Tibial artery (tissue), 4 donors: Measurements from ENCODE around the gene LTBP2.

Experiments
- DNase-seq, 2 donors: peaks; one replicate each; pipeline ENCODE4 v3.0.0-alpha.2; 2019
- H3K27ac ChIP-seq, 2 donors: fragments of 200-600 bp; sonication (generic) in 1 of 2; 1 replicate in 1 of 2; 2 replicates in 1 of 2; pipeline ENCODE4 v1.5.1; 2018 to 2019; ENCODE audit warnings: mild to moderate bottlenecking in 1 of 2
- H3K27me3 ChIP-seq, 2 donors: fragments of 200-600 bp; sonication (generic) in 1 of 2; one replicate each; pipeline versions ENCODE4 v1.5.1 to v1.6.0; 2016 to 2019
- H3K36me3 ChIP-seq, 3 donors: fragments of 200-600 bp; sonication (generic) in 2 of 3; one replicate each; pipeline ENCODE4 v1.5.1; 2016 to 2019; ENCODE audit warnings: mild to moderate bottlenecking in 2 of 3
- H3K4me1 ChIP-seq, 4 donors: fragments of 200-600 bp; sonication (generic) in 2 of 4; 1 replicate in 3 of 4; 2 replicates in 1 of 4; pipeline ENCODE4 v1.5.1; 2016 to 2019
- H3K4me3 ChIP-seq, 2 donors: fragments of 200-600 bp; sonication (generic) in 1 of 2; 1 replicate in 1 of 2; 2 replicates in 1 of 2; pipeline ENCODE4 v1.5.1; 2018 to 2019; ENCODE audit warnings: mild to moderate bottlenecking in 2 of 2
- H3K9me3 ChIP-seq, 3 donors: fragments of 200-600 bp; sonication (generic) in 1 of 3; one replicate each; pipeline ENCODE4 v1.5.1; 2016 to 2019
- intact Hi-C: fragments of 100-400 bp; cut with DNase I; formaldehyde crosslinking; loops from one replicate; pipeline ENCODE4 v1.15.0; 2023; ENCODE audit warnings: low total_unique reads
- TF ChIP-seq, protein P1 (sequence below), 2 experiments: fragments of 200-600 bp in 1 of 2; fragments of 450-650 bp in 1 of 2; IDR thresholded peaks; one replicate each; pipeline ENCODE4 v1.5.1; 2017 to 2019; ENCODE audit warnings: antibody characterized with exemption in 2 of 2, mild to moderate bottlenecking in 1 of 2, moderate library complexity in 1 of 2

Gene LTBP2

DNA sequence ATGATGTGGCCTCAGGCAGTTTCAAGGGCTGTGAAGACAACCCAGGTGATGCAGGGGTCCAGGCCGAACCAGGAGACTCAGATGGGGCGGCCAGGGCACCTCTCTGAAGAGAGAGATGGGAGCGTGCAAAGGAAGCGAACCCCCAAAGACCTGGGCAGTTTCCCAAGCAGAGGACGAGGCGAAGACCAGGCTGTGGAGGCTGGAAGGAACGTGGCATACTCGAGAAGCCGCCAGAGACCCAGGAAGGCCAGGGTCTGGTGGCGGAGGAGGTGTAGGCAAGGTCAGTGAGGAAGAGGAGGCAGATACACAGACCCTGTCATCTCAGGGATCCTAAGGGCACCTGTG, 24.7 kb downstream of the LTBP2 start:
- TF ChIP-seq, protein P1, sequence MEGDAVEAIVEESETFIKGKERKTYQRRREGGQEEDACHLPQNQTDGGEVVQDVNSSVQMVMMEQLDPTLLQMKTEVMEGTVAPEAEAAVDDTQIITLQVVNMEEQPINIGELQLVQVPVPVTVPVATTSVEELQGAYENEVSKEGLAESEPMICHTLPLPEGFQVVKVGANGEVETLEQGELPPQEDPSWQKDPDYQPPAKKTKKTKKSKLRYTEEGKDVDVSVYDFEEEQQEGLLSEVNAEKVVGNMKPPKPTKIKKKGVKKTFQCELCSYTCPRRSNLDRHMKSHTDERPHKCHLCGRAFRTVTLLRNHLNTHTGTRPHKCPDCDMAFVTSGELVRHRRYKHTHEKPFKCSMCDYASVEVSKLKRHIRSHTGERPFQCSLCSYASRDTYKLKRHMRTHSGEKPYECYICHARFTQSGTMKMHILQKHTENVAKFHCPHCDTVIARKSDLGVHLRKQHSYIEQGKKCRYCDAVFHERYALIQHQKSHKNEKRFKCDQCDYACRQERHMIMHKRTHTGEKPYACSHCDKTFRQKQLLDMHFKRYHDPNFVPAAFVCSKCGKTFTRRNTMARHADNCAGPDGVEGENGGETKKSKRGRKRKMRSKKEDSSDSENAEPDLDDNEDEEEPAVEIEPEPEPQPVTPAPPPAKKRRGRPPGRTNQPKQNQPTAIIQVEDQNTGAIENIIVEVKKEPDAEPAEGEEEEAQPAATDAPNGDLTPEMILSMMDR (IDR thresholded peaks at IDR 0.05) = no peak
- H3K36me3 ChIP-seq = peaks cover 0 to 25% (median 0%) of the 10 kb centered on the region in 3 donors
- no peaks in the 10 kb centered on the region for H3K9me3 ChIP-seq
- H3K27ac ChIP-seq = peak overlapping the region; percentile 51 to 61
- H3K4me3 ChIP-seq = no peak overlapping the region
- intact Hi-C loops = no loop called here
- H3K4me1 ChIP-seq = peaks cover 0 to 94% (median 41%) of the 10 kb centered on the region in 4 donors
- no peaks in the 10 kb centered on the region for H3K27me3 ChIP-seq
- no peak for DNase-seq

DNA sequence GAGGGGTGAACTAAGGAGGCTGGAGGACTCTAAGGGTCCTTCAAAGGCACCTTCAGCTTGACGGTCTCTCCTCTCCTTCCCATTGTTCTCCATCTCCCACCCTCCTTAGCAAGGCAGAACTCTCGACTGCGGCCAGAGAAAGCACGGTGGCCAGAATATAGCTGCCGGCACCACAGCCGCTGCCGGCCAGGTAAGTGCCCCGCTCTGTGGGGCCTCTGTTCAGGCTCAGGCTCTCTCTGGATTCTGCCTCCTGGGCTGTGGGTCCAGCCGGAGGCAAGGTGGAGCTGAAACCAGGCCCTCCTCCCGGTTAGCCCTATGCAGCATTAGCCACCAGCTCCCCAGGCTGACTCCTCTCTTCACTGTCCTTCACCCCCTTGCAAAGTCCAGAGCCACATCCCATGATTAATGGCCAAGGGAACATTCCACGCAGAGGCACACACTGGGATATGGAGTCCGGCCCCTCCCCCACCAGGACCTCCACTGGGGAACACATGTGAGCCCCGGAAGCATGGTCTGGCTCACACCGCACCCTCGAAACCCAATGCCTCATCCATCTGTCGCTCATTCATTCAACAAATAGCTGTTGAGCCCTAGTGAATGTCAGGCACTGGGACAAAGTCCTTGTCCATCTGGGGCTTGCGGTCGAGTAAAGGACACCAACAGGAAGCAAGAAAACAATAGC, 25.2 kb downstream of the LTBP2 start:
- Histone ChIP-seq H3K9me3 (no peaks in the 10 kb centered on the region), H3K4me1 (peaks cover 0 to 92% (median 39%) of the 10 kb centered on the region in 4 donors), H3K4me3 (no peak overlapping the region), H3K36me3 (peaks cover 0 to 28% (median 0%) of the 10 kb centered on the region in 3 donors), H3K27me3 (no peaks in the 10 kb centered on the region), H3K27ac (peak overlapping the region; percentile 51 to 61)
- DNase-seq = no peak
- TF ChIP-seq, protein P1 (IDR thresholded peaks at IDR 0.05) = no peak
- intact Hi-C loops = no loop called here

DNA sequence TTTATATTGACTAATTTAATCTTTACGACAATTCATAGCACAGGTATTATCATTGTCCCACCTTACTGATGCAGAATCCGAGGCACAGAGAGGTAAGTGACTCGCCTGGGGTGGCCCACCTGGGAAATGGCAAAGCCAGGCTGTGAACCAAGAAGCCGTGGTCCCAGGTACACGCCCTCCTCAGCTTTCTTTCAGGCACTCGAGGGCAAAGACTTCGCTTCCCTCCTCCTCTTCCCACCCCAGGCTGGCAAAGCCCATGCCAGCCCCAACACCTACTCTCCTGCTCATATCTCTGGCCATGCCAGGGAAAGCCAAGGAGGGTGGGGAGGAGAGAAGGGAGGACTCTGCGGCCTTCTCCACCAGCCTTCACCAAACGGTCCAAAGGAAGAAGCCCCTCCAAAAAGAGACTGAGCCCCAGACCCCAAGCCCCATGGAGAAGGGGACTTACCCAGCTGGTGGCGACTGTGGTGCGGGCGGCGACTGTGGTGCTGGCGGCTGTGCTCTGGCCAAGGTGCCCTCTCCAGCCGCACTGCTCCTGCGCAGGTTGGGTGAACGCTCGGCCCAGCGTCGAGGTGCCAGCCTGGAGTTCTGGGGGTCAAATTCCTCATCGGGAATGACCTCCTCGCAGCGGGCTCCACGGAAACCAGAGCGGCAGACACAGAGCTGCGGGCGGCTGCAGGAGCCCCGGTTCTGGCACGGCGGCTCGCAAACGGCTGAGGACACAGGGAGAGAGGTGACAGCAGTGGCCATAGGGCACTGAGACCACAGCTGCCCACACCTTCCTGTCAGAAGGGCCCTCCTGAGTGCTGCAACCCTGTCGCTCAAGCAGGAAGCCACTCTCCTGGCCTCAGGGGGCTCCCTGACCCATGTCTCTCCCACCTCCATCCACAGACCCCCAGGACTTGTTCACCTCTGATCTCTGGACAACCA, 26.4 kb downstream of the LTBP2 start:
- Histone ChIP-seq H3K27me3 (no peaks in the 10 kb centered on the region), H3K4me1 (peaks cover 0 to 92% (median 39%) of the 10 kb centered on the region in 4 donors), H3K36me3 (peaks cover 0 to 36% (median 0%) of the 10 kb centered on the region in 3 donors), H3K4me3 (no peak overlapping the region), H3K27ac (peak overlapping the region; percentile 51 to 61), H3K9me3 (no peaks in the 10 kb centered on the region)
- no peak for DNase-seq
- intact Hi-C loops = no loop called here
- TF ChIP-seq, protein P1 (IDR thresholded peaks at IDR 0.05) = no peak

DNA sequence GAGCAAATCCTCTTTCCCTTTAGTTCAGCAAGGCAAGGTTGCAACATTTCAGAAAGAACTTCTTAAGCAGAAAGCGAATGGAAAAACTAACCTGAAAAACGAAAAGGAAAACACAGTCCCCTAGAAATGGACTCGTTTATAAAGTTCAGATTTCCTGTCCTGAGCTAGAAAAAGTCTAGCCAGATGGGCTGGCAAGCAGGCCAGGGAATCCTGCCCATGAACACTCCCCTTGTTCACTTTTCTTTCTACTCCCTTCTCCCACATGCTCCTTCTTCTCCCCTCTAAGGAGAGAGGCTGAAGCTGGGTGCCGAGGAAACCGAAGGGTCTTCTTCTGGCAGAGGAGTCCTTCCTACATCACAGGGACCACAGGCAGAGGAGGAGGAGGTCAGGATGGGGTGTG, 27.1 kb downstream of the LTBP2 start:
- peak overlapping the region; percentile 51 to 61 for H3K27ac ChIP-seq
- no peaks in the 10 kb centered on the region for H3K27me3 ChIP-seq
- no peak overlapping the region for H3K4me3 ChIP-seq
- H3K36me3 ChIP-seq = peaks cover 0 to 36% (median 0%) of the 10 kb centered on the region in 3 donors
- peaks cover 0 to 94% (median 45%) of the 10 kb centered on the region in 4 donors for H3K4me1 ChIP-seq
- H3K9me3 ChIP-seq = no peaks in the 10 kb centered on the region
- TF ChIP-seq, protein P1 (IDR thresholded peaks at IDR 0.05) = no peak
- DNase-seq = no peak
- intact Hi-C loops = no loop called here

DNA sequence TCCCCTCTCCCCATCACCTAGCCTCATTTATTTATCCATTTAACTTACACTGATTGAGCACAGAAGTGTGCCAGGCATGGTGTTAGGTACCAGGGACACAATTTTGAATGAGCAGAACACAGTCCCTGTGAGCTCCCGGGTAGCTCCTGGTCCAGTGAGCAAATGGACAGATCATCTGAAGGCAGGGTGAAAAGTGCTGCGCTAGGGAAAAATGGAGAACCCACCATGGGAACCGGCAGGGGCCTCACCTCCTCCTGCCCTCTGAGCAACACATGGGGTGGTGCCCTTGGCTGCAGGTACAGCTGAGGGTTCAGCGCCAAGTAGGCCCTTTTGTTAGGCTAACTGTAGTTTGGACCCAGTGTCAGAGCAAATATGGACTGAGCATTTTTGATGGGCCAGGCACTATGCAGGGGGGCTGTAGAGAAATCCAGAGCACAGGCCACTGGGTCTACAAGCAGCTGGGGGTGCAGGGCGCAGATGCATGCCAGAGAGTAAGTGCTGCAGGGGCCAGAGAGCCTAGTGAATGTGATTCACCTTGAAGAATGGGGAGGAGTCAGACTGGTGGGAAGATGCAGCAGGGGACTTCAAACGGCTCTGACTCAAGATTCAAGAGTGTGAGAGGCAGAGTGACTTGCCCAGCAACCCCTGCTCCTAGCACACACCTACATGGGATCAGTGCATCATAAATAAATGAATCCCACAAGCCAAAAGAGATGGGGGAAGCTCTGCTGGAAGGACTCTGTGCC, 28.2 kb downstream of the LTBP2 start:
- TF ChIP-seq, protein P1 (IDR thresholded peaks at IDR 0.05) = no peak
- H3K27ac ChIP-seq = peak overlapping the region; percentile 60 to 61
- peaks cover 0 to 96% (median 50%) of the 10 kb centered on the region in 4 donors for H3K4me1 ChIP-seq
- no peak for DNase-seq
- peaks cover 0 to 36% (median 0%) of the 10 kb centered on the region in 3 donors for H3K36me3 ChIP-seq
- H3K27me3 ChIP-seq = no peaks in the 10 kb centered on the region
- H3K4me3 ChIP-seq = no peak overlapping the region
- no peaks in the 10 kb centered on the region for H3K9me3 ChIP-seq
- intact Hi-C loops = no loop called here
